Measurements from ENCODE around the gene SLC22A23.

Gene SLC22A23

DNA sequence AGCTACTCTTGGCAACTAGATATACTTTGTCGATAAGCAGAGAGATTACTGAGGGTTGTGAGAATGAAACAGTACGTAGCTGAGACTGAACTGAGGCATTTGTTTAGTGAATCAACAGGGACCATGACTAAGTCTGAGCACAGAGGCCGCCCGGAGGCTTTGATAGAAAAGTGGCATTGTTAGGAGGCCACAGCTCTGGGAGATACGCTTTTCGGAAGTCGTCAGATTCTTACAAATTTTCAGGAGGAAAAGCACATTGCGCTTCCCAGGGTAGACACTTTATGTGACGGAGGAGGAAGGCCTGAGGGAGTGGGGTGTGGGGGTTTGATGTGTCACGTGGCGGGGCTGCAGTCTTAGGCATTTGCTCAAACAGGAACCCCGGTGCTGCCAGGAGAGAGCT is 128.7 kb downstream of the SLC22A23 start:
- peaks cover 10% of the 10 kb centered on the region for H3K4me1 ChIP-seq (ENCODE audit: insufficient read depth, insufficient read length)
- no peaks in the 10 kb centered on the region for H3K36me3 ChIP-seq (ENCODE audit: insufficient read depth, insufficient read length, low read length)
- no peaks in the 10 kb centered on the region for H3K27me3 ChIP-seq (ENCODE audit: insufficient read depth, insufficient read length)
- TF ChIP-seq YY1 (IDR thresholded peaks at IDR 0.05; ENCODE audit: insufficient read depth, insufficient read length): no peak
- TF ChIP-seq ZNF274 (IDR thresholded peaks at IDR 0.05; ENCODE audit: low read depth, low read length): no peak
- no peak for TF ChIP-seq SUZ12 (IDR thresholded peaks at IDR 0.05; ENCODE audit: extremely low read depth, insufficient read depth, insufficient read length)
- no peak overlapping the region for H3K9ac ChIP-seq (ENCODE audit: insufficient read length, low read depth)
- no peak overlapping the region for H3K4me3 ChIP-seq (ENCODE audit: insufficient read length, low read depth)
- H3K9me3 ChIP-seq (ENCODE audit: insufficient read depth, low read length): no peaks in the 10 kb centered on the region
- DNase-seq (ENCODE audit: low read depth, low spot score): no peak

DNA sequence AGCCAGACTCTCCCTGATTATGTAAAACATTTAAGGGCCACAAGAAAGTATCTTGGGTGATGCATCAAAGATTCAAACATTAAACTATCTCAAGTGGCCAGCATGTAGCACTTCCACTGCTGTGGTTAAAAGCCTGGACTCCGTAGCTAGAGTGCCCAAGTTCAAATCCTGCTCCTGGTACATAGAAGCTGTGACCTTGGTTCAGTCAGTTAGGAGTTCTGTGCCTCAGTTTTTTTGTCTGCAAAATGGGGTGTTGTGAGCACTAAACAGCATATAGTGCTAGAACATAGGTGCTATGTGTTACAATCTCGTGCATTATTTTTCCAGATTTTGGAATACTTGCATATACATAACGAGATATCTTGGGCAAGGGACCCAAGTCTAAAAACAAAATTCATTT is 129.4 kb downstream of the SLC22A23 start:
- DNase-seq (ENCODE audit: low read depth, low spot score): no peak
- TF ChIP-seq SUZ12 (IDR thresholded peaks at IDR 0.05; ENCODE audit: extremely low read depth, insufficient read depth, insufficient read length): no peak
- no peak for TF ChIP-seq ZNF274 (IDR thresholded peaks at IDR 0.05; ENCODE audit: low read depth, low read length)
- TF ChIP-seq YY1 (IDR thresholded peaks at IDR 0.05; ENCODE audit: insufficient read depth, insufficient read length): no peak
- Histone ChIP-seq H3K4me3 (ENCODE audit: insufficient read length, low read depth) (no peak overlapping the region), H3K9me3 (ENCODE audit: insufficient read depth, low read length) (no peaks in the 10 kb centered on the region), H3K9ac (ENCODE audit: insufficient read length, low read depth) (no peak overlapping the region), H3K4me1 (ENCODE audit: insufficient read depth, insufficient read length) (peaks cover 9% of the 10 kb centered on the region), H3K27me3 (ENCODE audit: insufficient read depth, insufficient read length) (no peaks in the 10 kb centered on the region), H3K36me3 (ENCODE audit: insufficient read depth, insufficient read length, low read length) (no peaks in the 10 kb centered on the region)

GRCh38 chr6:3326981-3327380 is 129.9 kb downstream of the SLC22A23 start:
- Histone ChIP-seq H3K4me1 (ENCODE audit: insufficient read depth, insufficient read length) (peaks cover 9% of the 10 kb centered on the region), H3K9me3 (ENCODE audit: insufficient read depth, low read length) (no peaks in the 10 kb centered on the region), H3K36me3 (ENCODE audit: insufficient read depth, insufficient read length, low read length) (no peaks in the 10 kb centered on the region), H3K27me3 (ENCODE audit: insufficient read depth, insufficient read length) (no peaks in the 10 kb centered on the region), H3K4me3 (ENCODE audit: insufficient read length, low read depth) (no peak overlapping the region), H3K9ac (ENCODE audit: insufficient read length, low read depth) (no peak overlapping the region)
- DNase-seq (ENCODE audit: low read depth, low spot score): no peak
- no peak for TF ChIP-seq YY1 (IDR thresholded peaks at IDR 0.05; ENCODE audit: insufficient read depth, insufficient read length)
- no peak for TF ChIP-seq SUZ12 (IDR thresholded peaks at IDR 0.05; ENCODE audit: extremely low read depth, insufficient read depth, insufficient read length)
- TF ChIP-seq ZNF274 (IDR thresholded peaks at IDR 0.05; ENCODE audit: low read depth, low read length): no peak

- Histone ChIP-seq H3K4me3 (ENCODE audit: insufficient read length, low read depth) (no peak overlapping the region), H3K36me3 (ENCODE audit: insufficient read depth, insufficient read length, low read length) (no peaks in the 10 kb centered on the region), H3K4me1 (ENCODE audit: insufficient read depth, insufficient read length) (peaks cover 7% of the 10 kb centered on the region), H3K27me3 (ENCODE audit: insufficient read depth, insufficient read length) (no peaks in the 10 kb centered on the region), H3K9ac (ENCODE audit: insufficient read length, low read depth) (no peak overlapping the region), H3K9me3 (ENCODE audit: insufficient read depth, low read length) (no peaks in the 10 kb centered on the region)
- DNase-seq (ENCODE audit: low read depth, low spot score): no peak
- no peak for TF ChIP-seq ZNF274 (IDR thresholded peaks at IDR 0.05; ENCODE audit: low read depth, low read length)
- no peak for TF ChIP-seq YY1 (IDR thresholded peaks at IDR 0.05; ENCODE audit: insufficient read depth, insufficient read length)
- TF ChIP-seq SUZ12 (IDR thresholded peaks at IDR 0.05; ENCODE audit: extremely low read depth, insufficient read depth, insufficient read length): no peak
Measured at GRCh38 chr6:3326184-3326971, 130.5 kb downstream of the SLC22A23 start.

DNA sequence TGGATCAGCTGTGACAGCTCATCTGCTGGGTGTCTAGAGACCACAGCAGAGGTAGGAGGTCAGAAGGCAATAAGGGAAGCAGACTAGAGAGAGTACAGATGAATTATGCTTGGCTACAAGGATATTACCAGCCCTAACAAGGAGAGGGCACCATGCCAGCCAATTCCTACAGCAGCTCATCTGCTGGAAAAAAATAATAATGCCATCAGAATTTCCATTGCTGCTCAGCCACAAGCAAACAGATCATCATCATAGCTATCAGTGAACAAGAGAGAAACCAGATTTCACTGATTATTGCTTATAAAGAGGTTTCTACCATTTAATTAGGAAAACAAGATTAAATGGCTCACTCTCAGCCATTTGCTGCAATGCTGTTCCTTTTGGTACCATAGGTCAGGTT is 131.6 kb downstream of the SLC22A23 start:
- no peak overlapping the region for H3K4me3 ChIP-seq (ENCODE audit: insufficient read length, low read depth)
- H3K36me3 ChIP-seq (ENCODE audit: insufficient read depth, insufficient read length, low read length): peaks cover 5% of the 10 kb centered on the region
- TF ChIP-seq YY1 (IDR thresholded peaks at IDR 0.05; ENCODE audit: insufficient read depth, insufficient read length): no peak
- no peak for TF ChIP-seq ZNF274 (IDR thresholded peaks at IDR 0.05; ENCODE audit: low read depth, low read length)
- no peak for TF ChIP-seq SUZ12 (IDR thresholded peaks at IDR 0.05; ENCODE audit: extremely low read depth, insufficient read depth, insufficient read length)
- no peak for DNase-seq (ENCODE audit: low read depth, low spot score)
- no peaks in the 10 kb centered on the region for H3K9me3 ChIP-seq (ENCODE audit: insufficient read depth, low read length)
- peaks cover 4% of the 10 kb centered on the region for H3K4me1 ChIP-seq (ENCODE audit: insufficient read depth, insufficient read length)
- no peaks in the 10 kb centered on the region for H3K27me3 ChIP-seq (ENCODE audit: insufficient read depth, insufficient read length)
- no peak overlapping the region for H3K9ac ChIP-seq (ENCODE audit: insufficient read length, low read depth)

GRCh38 chr6:3324262-3324942 is 132.4 kb downstream of the SLC22A23 start:
- H3K9ac ChIP-seq (ENCODE audit: insufficient read length, low read depth): no peak overlapping the region
- peaks cover 5% of the 10 kb centered on the region for H3K36me3 ChIP-seq (ENCODE audit: insufficient read depth, insufficient read length, low read length)
- TF ChIP-seq ZNF274 (IDR thresholded peaks at IDR 0.05; ENCODE audit: low read depth, low read length) (no peak), SUZ12 (IDR thresholded peaks at IDR 0.05; ENCODE audit: extremely low read depth, insufficient read depth, insufficient read length) (no peak), YY1 (IDR thresholded peaks at IDR 0.05; ENCODE audit: insufficient read depth, insufficient read length) (no peak)
- no peaks in the 10 kb centered on the region for H3K27me3 ChIP-seq (ENCODE audit: insufficient read depth, insufficient read length)
- H3K4me3 ChIP-seq (ENCODE audit: insufficient read length, low read depth): no peak overlapping the region
- H3K9me3 ChIP-seq (ENCODE audit: insufficient read depth, low read length): no peaks in the 10 kb centered on the region
- H3K4me1 ChIP-seq (ENCODE audit: insufficient read depth, insufficient read length): peaks cover 2% of the 10 kb centered on the region
- no peak for DNase-seq (ENCODE audit: low read depth, low spot score)

DNA sequence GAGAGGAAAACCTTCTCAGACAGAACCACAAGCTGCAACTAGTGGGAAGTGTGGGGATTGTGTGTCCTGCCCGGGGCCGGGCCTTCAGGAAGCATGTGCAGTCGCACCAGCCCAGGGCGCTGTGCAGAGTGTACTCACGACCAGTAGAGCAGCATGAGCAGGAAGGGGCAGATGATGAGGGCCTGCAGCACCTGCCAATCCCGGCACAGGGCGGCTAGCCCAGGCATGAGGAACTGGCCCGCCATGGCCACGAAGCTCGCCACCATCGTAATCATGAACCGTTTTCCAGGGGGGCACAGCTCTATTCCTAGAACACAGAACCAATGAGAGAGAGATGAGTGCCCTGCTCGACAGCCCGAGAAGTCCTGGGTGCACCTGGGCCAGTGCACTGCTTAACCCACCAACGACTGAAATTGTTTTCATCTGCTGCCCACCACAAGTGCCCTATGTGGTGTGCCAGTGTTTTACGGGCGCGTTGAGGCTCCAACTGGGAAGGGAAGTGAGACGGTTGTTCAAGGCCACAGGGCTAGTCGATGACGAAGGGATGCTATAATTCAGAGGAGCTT is 133.1 kb downstream of the SLC22A23 start:
- Histone ChIP-seq H3K4me1 (ENCODE audit: insufficient read depth, insufficient read length) (peaks cover 2% of the 10 kb centered on the region), H3K4me3 (ENCODE audit: insufficient read length, low read depth) (no peak overlapping the region), H3K36me3 (ENCODE audit: insufficient read depth, insufficient read length, low read length) (peaks cover 5% of the 10 kb centered on the region), H3K9ac (ENCODE audit: insufficient read length, low read depth) (no peak overlapping the region), H3K9me3 (ENCODE audit: insufficient read depth, low read length) (no peaks in the 10 kb centered on the region), H3K27me3 (ENCODE audit: insufficient read depth, insufficient read length) (no peaks in the 10 kb centered on the region)
- DNase-seq (ENCODE audit: low read depth, low spot score): no peak
- no peak for TF ChIP-seq YY1 (IDR thresholded peaks at IDR 0.05; ENCODE audit: insufficient read depth, insufficient read length)
- no peak for TF ChIP-seq ZNF274 (IDR thresholded peaks at IDR 0.05; ENCODE audit: low read depth, low read length)
- no peak for TF ChIP-seq SUZ12 (IDR thresholded peaks at IDR 0.05; ENCODE audit: extremely low read depth, insufficient read depth, insufficient read length)
